Esophagus squamous epithelium (tissue), 4 donors: ENCODE measurements around the gene EAF1.

ENCODE experiments used
- POLR2A ChIP-seq, 4 donors: fragments of 450-650 bp; IDR thresholded peaks; one replicate each; pipeline ENCODE4 v1.6.1; 2017; ENCODE audit warnings: antibody characterized with exemption in 4 of 4, mild to moderate bottlenecking in 4 of 4, moderate library complexity in 3 of 4
- TF ChIP-seq, protein P1 (sequence below), 6 experiments: fragments of 450-650 bp in 4 of 6; fragments of 200-600 bp in 2 of 6; sonication (generic) in 2 of 6; IDR thresholded peaks; one replicate each; pipeline ENCODE4 v1.5.1; 2016 to 2019; ENCODE audit warnings: antibody characterized with exemption in 6 of 6, mild to moderate bottlenecking in 4 of 6, moderate library complexity in 4 of 6

DNA sequence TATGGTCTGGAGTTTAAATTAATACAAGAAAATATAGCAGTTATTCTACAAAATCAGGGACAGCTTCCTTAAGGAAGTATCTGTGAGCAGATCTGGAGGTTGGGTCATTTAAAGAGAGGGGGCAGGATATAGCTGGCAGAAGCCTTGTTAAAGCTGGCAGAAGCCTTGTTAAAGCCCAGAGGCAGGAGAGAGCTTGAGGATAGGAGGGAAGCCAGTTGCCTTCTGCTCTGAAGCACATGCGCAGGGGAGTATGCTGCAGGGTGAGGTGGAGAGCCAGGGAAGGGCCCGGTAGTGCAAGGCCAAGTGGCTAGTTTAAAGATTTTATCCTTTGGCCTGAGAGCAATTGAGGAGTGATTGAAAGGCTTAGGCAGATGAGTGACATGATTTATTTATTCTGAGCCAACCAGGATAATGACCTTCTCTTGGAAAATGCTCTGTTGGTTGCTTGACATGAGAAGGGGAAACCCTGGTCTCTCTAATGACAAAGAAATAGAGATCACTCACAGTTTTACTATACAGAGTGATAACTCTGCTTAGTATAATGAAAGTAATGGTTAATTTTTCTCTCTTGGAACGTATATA lies 3.9 kb downstream of the EAF1 start:
- TF ChIP-seq POLR2A (IDR thresholded peaks at IDR 0.05) = no peak
- TF ChIP-seq, protein P1, sequence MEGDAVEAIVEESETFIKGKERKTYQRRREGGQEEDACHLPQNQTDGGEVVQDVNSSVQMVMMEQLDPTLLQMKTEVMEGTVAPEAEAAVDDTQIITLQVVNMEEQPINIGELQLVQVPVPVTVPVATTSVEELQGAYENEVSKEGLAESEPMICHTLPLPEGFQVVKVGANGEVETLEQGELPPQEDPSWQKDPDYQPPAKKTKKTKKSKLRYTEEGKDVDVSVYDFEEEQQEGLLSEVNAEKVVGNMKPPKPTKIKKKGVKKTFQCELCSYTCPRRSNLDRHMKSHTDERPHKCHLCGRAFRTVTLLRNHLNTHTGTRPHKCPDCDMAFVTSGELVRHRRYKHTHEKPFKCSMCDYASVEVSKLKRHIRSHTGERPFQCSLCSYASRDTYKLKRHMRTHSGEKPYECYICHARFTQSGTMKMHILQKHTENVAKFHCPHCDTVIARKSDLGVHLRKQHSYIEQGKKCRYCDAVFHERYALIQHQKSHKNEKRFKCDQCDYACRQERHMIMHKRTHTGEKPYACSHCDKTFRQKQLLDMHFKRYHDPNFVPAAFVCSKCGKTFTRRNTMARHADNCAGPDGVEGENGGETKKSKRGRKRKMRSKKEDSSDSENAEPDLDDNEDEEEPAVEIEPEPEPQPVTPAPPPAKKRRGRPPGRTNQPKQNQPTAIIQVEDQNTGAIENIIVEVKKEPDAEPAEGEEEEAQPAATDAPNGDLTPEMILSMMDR (IDR thresholded peaks at IDR 0.05) = no peak
